Cardiac muscle cell (in vitro differentiated cells and primary cell): Measurements from ENCODE around the gene SERP1. TPM values are rescaled to one million over a fixed set of nuclear protein-coding genes. Genes with fewer than 3 reads are reported as not detected.

Source experiments
- DNase-seq, 2 donors: peaks; one replicate each; pipeline versions ENCODE4 v3.0.0 to v3.0.0-alpha.2; 2010 to 2017; ENCODE audit warnings: low read depth in 1 of 2, low spot score in 1 of 2
- H3K27ac ChIP-seq: fragments of 200-600 bp; sonication (generic); 2 replicates; pipeline ENCODE4 v1.5.1; 2016
- H3K27me3 ChIP-seq: fragments of 200-600 bp; sonication (generic); 2 replicates; pipeline ENCODE4 v1.6.0; 2016; ENCODE audit warnings: control low read depth
- H3K36me3 ChIP-seq: fragments of 200-600 bp; sonication (generic); 2 replicates; pipeline ENCODE4 v1.5.1; 2016; ENCODE audit warnings: control low read depth
- H3K4me1 ChIP-seq: fragments of 200-600 bp; sonication (generic); 2 replicates; pipeline ENCODE4 v1.8.1; 2017; ENCODE audit warnings: low read depth, mild to moderate bottlenecking, mixed run types
- H3K4me3 ChIP-seq: fragments of 200-600 bp; sonication (generic); 2 replicates; pipeline ENCODE4 v1.5.1; 2016; ENCODE audit warnings: mild to moderate bottlenecking
- H3K9me3 ChIP-seq: fragments of 200-600 bp; sonication (generic); 2 replicates; pipeline ENCODE4 v1.5.1; 2017; ENCODE audit warnings: low read depth, mild to moderate bottlenecking, control low read depth
- polyA plus RNA-seq: library from polyadenylated mRNA; unstranded; fragments of >200 nt; fragmentation: Nextera tagmentation; extraction: Ambion mirVana; gene quantifications from 2 replicates; pipeline ENCODE4 v1.2.1, GENCODE V29; 2016
- total RNA-seq: library from RNA; depleted of rRNA; stranded (reverse); fragments of >200 nt; gene quantifications from 2 replicates; pipeline ENCODE4 v1.2.3, GENCODE V29; 2016
- TF ChIP-seq, protein P1 (sequence below): IDR thresholded peaks from 2 replicates; pipeline ENCODE4 v1.5.1; 2012; ENCODE audit warnings: low read depth, mild to moderate bottlenecking, low read length

The SERP1 gene
- total and polyA plus RNA-seq, 2 experiments from 2014 or later: 73.4 to 252 TPM

DNA sequence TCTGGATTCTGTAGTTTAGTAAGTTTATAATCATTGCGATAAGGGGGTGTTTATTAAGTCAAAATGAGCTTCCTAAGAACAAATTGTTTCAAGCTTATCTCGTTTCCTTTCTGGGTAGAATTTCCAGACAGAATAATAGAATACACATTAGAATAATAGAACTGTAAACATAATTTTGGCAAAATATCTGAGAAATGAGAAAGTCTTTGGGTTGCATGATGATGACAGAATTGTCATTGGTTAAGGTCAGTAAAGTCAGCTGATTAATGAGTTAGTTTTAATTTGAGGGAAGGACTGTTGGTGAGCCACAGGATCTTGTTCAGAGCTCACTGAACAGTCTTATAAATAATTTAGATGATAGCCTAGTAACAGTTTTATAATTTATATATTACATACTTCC lies 10.5 kb upstream of the SERP1 start:
- TF ChIP-seq, protein P1, sequence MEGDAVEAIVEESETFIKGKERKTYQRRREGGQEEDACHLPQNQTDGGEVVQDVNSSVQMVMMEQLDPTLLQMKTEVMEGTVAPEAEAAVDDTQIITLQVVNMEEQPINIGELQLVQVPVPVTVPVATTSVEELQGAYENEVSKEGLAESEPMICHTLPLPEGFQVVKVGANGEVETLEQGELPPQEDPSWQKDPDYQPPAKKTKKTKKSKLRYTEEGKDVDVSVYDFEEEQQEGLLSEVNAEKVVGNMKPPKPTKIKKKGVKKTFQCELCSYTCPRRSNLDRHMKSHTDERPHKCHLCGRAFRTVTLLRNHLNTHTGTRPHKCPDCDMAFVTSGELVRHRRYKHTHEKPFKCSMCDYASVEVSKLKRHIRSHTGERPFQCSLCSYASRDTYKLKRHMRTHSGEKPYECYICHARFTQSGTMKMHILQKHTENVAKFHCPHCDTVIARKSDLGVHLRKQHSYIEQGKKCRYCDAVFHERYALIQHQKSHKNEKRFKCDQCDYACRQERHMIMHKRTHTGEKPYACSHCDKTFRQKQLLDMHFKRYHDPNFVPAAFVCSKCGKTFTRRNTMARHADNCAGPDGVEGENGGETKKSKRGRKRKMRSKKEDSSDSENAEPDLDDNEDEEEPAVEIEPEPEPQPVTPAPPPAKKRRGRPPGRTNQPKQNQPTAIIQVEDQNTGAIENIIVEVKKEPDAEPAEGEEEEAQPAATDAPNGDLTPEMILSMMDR: no peak

DNA sequence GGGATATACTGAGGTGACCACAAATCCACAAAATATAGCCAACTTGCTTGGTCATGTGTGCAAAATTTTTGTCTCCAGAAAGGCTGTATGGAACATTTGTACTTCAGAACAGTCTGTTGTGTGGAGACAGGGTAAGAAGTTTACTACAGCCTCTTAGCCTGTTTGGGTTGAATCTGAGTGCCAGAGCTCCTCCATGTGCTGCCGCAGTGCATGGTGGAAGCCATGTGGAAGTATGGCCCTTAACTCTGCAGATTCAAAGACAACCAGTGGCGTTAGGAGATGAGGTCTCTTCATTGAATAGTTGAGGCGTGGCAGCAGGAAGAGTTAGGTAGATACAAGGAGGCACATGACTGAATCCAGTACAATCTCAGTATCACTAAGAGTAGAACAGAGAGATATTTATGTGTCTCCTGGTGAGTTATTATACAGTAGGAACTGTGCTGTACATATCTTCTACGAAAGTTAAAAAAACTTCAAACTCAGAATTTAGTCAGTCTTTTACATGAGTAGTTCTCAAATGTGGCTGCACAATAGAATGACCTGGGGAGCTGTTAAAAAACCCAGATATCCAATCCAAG lies 9.7 kb upstream of the SERP1 start:
- Histone ChIP-seq H3K9me3 (no peaks in the 10 kb centered on the region), H3K4me1 (no peaks in the 10 kb centered on the region), H3K36me3 (peaks cover 16% of the 10 kb centered on the region), H3K27ac (no peak overlapping the region), H3K27me3 (no peaks in the 10 kb centered on the region), H3K4me3 (no peak overlapping the region)
- no peak for DNase-seq
- TF ChIP-seq, protein P1: no peak

More for the DNA sequence above, 10.5 kb upstream of the SERP1 start:
- H3K4me1 ChIP-seq: no peaks in the 10 kb centered on the region
- DNase-seq: no peak
- H3K27me3 ChIP-seq: no peaks in the 10 kb centered on the region
- peaks cover 16% of the 10 kb centered on the region for H3K36me3 ChIP-seq
- H3K9me3 ChIP-seq: no peaks in the 10 kb centered on the region
- H3K27ac ChIP-seq: no peak overlapping the region
- no peak overlapping the region for H3K4me3 ChIP-seq

DNA sequence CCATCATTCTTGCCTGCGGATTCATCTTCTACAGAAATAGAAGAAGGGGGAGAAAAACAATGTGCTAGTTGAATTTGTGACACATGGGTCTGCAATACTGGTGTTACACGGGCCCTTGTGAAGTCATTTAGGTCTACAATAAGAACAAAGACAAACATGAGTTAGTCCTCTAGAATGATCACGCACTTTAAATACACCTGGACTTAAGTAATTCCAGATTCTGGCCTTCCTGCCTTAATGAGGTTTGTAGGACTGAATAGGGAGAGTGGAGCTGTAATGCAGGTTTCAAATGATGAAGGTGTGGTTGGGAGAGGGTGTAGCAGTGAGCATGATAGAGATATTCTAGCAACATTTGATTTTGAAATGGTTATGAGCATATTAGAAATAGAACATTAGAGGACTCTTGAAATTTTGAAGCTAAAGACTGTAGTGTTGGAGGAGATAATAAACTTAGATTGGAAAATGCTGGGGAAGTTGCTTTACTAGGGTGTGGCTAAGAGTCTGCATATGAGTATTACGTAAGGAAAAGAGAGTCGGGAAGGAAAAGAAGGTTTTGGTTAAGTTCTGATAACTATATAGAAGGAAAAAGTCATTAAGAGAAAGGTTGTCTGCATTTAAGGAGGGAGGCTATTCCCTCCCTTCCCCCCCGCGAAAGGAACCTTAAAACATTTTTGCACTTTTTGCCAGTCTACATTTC lies 897 bp upstream of the SERP1 start:
- H3K27ac ChIP-seq: peak overlapping the region; percentile 97
- H3K36me3 ChIP-seq: peaks cover 14% of the 10 kb centered on the region
- peaks cover 16% of the 10 kb centered on the region for H3K4me1 ChIP-seq
- H3K9me3 ChIP-seq: no peaks in the 10 kb centered on the region
- peak overlapping the region; percentile 79 for H3K4me3 ChIP-seq
- TF ChIP-seq, protein P1: no peak
- H3K27me3 ChIP-seq: no peaks in the 10 kb centered on the region
- peak in 1 of 2 donors; percentile 41 for DNase-seq

DNA sequence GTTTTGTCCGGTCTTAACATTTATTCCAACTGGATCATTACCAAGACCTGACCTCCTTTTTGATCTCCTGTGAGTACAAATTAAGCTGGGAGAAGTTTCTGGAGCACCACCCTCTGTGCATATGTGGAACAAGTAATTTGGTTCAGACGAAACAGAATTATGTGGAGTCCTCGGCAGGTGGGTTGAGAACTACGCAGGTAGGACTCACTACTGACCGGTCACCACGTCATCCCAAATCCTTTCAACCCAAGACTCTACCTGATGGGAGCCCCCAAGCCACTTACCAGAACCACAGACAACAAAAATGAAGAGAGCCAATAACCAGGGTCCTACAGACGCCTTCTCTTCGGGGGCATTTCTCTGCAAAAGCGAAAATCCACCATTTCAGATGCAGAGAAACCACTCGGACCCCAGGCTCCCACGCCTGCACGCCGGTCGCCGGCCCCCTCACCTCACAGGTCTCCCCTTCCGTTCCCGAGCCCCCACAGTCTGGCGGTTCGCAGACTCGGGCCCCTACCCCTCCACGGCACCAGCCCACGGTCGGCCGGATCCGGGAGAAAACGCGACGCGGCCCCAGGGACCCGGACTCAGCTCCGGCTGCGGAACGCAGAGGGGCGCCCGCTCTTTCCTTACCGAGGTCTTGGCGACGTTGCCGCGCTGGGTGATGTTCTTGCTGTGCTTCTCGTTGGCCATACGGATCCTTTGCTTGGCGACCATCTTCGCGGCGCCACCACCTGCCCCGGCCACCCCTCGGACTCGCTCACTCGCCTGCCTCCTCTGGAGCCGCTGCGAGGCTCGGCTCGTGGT lies 674 bp downstream of the SERP1 start:
- H3K27me3 ChIP-seq: no peaks in the 10 kb centered on the region
- TF ChIP-seq, protein P1: no peak
- peak overlapping the region; percentile 97 for H3K27ac ChIP-seq
- H3K4me1 ChIP-seq: peaks cover 16% of the 10 kb centered on the region
- peaks cover 15% of the 10 kb centered on the region for H3K36me3 ChIP-seq
- H3K4me3 ChIP-seq: peak overlapping the region; percentile 79
- DNase-seq: peak; percentile 13 to 17
- no peaks in the 10 kb centered on the region for H3K9me3 ChIP-seq

DNA sequence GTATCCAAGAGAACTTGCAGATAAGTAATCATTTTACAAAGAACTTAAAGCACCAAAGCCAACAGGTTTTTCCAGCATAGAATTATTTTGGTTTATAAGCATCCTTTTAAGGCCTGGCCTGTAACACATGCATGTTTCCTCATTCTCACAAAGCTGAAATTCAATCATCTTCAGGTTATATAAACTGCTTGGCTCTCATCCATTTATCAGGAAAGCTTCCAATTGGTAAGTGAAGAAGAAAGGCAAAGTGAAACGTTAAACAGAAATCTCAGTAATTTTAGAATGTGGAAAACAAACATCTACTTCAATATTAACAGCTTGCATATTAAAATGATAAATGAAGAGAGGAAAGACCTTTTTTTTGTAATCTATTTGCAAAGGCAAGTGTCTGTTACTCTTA lies 1.6 kb downstream of the SERP1 start:
- TF ChIP-seq, protein P1: no peak
- Histone ChIP-seq H3K36me3 (peaks cover 15% of the 10 kb centered on the region), H3K4me3 (peak overlapping the region; percentile 79), H3K27ac (peak overlapping the region; percentile 97), H3K4me1 (peaks cover 16% of the 10 kb centered on the region), H3K9me3 (no peaks in the 10 kb centered on the region), H3K27me3 (no peaks in the 10 kb centered on the region)
- DNase-seq: peak in 1 of 2 donors; percentile 33
